ENCODE measurements around the gene SIGLEC15.
"Not testable (repeated sequence)": the region's sequence is repeated elsewhere in the genome, so short reads cannot be mapped to it uniquely, and the experiment has no call there.

The SIGLEC15 gene

GRCh38 chr18:45845410-45845809 is 19.9 kb downstream of the SIGLEC15 start:
- DNase-seq = no peak

GRCh38 chr18:45847119-45847518 is 21.6 kb downstream of the SIGLEC15 start:
- no peak for DNase-seq

- not testable (repeated sequence) for DNase-seq
Measured at GRCh38 chr18:45848643-45849042, 23.2 kb downstream of the SIGLEC15 start.

GRCh38 chr18:45849529-45849928 is 24.1 kb downstream of the SIGLEC15 start:
- DNase-seq = no peak

GRCh38 chr18:45850021-45850420 is 24.5 kb downstream of the SIGLEC15 start:
- no peak for DNase-seq

- DNase-seq = no peak
Measured at GRCh38 chr18:45851161-45851925, 25.9 kb downstream of the SIGLEC15 start.

- DNase-seq = no peak
Measured at GRCh38 chr18:45852631-45853030, 27.2 kb downstream of the SIGLEC15 start.

GRCh38 chr18:45854036-45854586 is 28.6 kb downstream of the SIGLEC15 start:
- no peak for DNase-seq

- DNase-seq = no peak
Measured at GRCh38 chr18:45856531-45856930, 31.1 kb downstream of the SIGLEC15 start.

- no peak for DNase-seq
Measured at GRCh38 chr18:45859334-45859733, 33.9 kb downstream of the SIGLEC15 start.

GRCh38 chr18:45860492-45860891 is 35.0 kb downstream of the SIGLEC15 start:
- no peak for DNase-seq

GRCh38 chr18:45860971-45861370 is 35.5 kb downstream of the SIGLEC15 start:
- no peak for DNase-seq

GRCh38 chr18:45861926-45862325 is 36.5 kb downstream of the SIGLEC15 start:
- no peak for DNase-seq

GRCh38 chr18:45863469-45863868 is 38.0 kb downstream of the SIGLEC15 start:
- DNase-seq = no peak

- no peak for DNase-seq
Measured at GRCh38 chr18:45864081-45864480, 38.6 kb downstream of the SIGLEC15 start.

- DNase-seq = no peak
Measured at GRCh38 chr18:45865466-45865865, 40.0 kb downstream of the SIGLEC15 start.

- DNase-seq = no peak
Measured at GRCh38 chr18:45870419-45870818, 44.9 kb downstream of the SIGLEC15 start.

GRCh38 chr18:45871431-45872084 is 46.1 kb downstream of the SIGLEC15 start:
- no peak for DNase-seq

- peak; percentile 33 for DNase-seq
Measured at GRCh38 chr18:45874491-45875184, 49.2 kb downstream of the SIGLEC15 start.

GRCh38 chr18:45876161-45876560 is 50.7 kb downstream of the SIGLEC15 start:
- DNase-seq = no peak

- DNase-seq = no peak
Measured at GRCh38 chr18:45877403-45877802, 51.9 kb downstream of the SIGLEC15 start.

- DNase-seq = peak; percentile 55
Measured at GRCh38 chr18:45879681-45880655, 54.5 kb downstream of the SIGLEC15 start.

Measured in CD4-positive, alpha-beta T cell treated with Interleukin-15 for 1 hour (primary cell).